ENCODE results near the gene TSC1.
A peak's percentile ranks its signal among the peaks of the same experiment; 100 is the strongest.

Gene TSC1

GRCh38 chr9:132943651-132944293, 644 bp downstream of the TSC1 start:
- no peak for DNase-seq (ENCODE audit: low read depth in 1 of 2, low spot score in 1 of 2)

DNA sequence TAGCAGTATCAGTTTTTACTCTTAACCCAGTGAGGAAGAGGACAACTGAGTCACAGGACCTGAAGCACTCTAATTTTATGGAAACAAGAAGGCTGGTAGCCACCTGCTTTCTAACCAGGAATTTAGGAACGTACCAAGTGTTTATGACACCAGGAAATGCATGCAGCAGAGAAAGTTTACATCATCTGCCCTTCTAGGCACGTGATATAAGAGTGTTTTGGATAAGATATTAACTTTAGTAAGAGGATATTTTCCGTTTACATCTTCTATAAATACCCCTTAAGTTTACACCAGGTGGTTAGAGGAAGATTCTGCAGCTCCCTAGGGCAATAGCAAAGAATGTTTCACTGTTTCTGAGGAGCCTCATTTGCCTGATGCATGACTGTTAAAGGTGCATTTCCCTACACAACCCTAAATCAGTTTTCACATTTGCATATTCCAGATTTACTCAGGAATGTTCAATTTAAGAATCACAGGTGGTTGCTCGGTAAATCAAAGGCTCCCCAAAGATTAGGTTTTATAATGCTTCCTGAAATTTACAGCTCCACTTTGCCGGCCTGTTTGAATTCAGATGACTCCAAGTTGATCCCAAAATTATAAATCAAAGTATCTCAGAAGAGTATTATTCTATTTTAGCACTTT, 1.8 kb downstream of the TSC1 start:
- in situ Hi-C loops (cut with HindIII; ENCODE audit: low pct_unique_long_range_greater_than_20kb, low sequenced_read_pairs) = no loop called here
- no peak for DNase-seq (ENCODE audit: low read depth in 1 of 2, low spot score in 1 of 2)
- no peak for TF ChIP-seq JUND (IDR thresholded peaks at IDR 0.05; ENCODE audit: low read depth)

More at GRCh38 chr9:132943651-132944293, 644 bp downstream of the TSC1 start:
- in situ Hi-C loops (cut with HindIII; ENCODE audit: low pct_unique_long_range_greater_than_20kb, low sequenced_read_pairs) = no loop called here
- TF ChIP-seq JUND (IDR thresholded peaks at IDR 0.05; ENCODE audit: low read depth) = no peak

GRCh38 chr9:132939169-132939568, 5.2 kb downstream of the TSC1 start:
- DNase-seq (ENCODE audit: low read depth in 1 of 2, low spot score in 1 of 2) = no peak
- TF ChIP-seq JUND (IDR thresholded peaks at IDR 0.05; ENCODE audit: low read depth) = no peak
- in situ Hi-C loops (cut with HindIII; ENCODE audit: low pct_unique_long_range_greater_than_20kb, low sequenced_read_pairs) = no loop called here

DNA sequence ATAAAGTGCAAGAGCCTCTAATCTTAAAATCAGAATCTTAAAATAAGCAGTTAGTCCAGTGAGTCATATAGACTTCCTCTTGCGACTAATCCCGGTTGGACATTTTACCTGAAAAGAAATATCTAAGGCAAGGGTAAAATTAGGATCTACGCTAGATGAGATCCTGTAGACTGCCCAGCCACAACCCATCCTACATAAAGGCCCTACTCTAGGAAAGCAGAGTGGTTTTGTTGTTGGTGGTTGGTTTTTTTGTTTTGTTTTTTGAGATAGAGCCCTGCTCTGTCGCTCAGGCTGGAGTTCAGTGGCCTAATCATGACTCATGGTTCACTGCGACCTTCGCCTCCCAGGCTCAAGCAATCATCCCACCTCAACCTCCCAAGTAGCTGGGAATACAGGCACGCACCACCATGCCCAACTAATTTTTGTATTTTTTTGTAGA, 6.9 kb downstream of the TSC1 start:
- TF ChIP-seq JUND (IDR thresholded peaks at IDR 0.05; ENCODE audit: low read depth) = no peak
- in situ Hi-C loops (cut with HindIII; ENCODE audit: low pct_unique_long_range_greater_than_20kb, low sequenced_read_pairs) = no loop called here
- peak in 1 of 2 experiments; percentile 31 for DNase-seq (ENCODE audit: low read depth in 1 of 2, low spot score in 1 of 2)

GRCh38 chr9:132935026-132935425, 9.4 kb downstream of the TSC1 start:
- no peak for DNase-seq (ENCODE audit: low read depth in 1 of 2, low spot score in 1 of 2)
- in situ Hi-C loops (cut with HindIII; ENCODE audit: low pct_unique_long_range_greater_than_20kb, low sequenced_read_pairs) = no loop called here
- no peak for TF ChIP-seq JUND (IDR thresholded peaks at IDR 0.05; ENCODE audit: low read depth)

DNA sequence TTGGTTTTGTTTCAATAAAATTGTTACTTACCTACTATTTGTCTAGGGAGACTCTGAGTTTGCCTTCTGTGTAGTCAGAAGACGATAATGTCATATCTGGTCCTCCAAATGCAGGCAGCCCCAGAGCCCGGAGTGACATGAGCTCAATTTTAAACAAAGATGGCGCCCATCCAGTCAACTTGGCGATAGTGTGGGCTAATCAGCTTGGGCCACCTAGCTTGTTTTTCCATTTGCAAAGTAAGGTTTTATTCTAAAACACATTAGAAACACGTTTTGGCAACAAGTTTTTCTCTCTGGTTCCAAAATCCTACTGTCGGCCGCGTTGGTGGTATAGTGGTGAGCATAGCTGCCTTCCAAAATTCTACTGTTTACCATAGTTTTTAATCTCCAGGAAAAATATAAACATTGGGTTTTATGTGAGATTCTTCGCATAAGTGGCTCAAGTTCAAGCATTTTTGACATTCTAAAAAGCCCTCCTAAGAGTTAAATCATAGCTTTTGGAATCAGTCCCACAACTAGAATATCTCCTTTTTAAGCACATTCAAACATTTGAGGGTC, 13.2 kb downstream of the TSC1 start:
- DNase-seq (ENCODE audit: low read depth in 1 of 2, low spot score in 1 of 2) = no peak
- no peak for TF ChIP-seq JUND (IDR thresholded peaks at IDR 0.05; ENCODE audit: low read depth)
- in situ Hi-C loops (cut with HindIII; ENCODE audit: low pct_unique_long_range_greater_than_20kb, low sequenced_read_pairs) = no loop called here

- TF ChIP-seq JUND (IDR thresholded peaks at IDR 0.05; ENCODE audit: low read depth) = no peak
- DNase-seq (ENCODE audit: low read depth in 1 of 2, low spot score in 1 of 2) = no peak
- in situ Hi-C loops (cut with HindIII; ENCODE audit: low pct_unique_long_range_greater_than_20kb, low sequenced_read_pairs) = no loop called here
Observed at GRCh38 chr9:132927704-132928103, 16.7 kb downstream of the TSC1 start.

DNA sequence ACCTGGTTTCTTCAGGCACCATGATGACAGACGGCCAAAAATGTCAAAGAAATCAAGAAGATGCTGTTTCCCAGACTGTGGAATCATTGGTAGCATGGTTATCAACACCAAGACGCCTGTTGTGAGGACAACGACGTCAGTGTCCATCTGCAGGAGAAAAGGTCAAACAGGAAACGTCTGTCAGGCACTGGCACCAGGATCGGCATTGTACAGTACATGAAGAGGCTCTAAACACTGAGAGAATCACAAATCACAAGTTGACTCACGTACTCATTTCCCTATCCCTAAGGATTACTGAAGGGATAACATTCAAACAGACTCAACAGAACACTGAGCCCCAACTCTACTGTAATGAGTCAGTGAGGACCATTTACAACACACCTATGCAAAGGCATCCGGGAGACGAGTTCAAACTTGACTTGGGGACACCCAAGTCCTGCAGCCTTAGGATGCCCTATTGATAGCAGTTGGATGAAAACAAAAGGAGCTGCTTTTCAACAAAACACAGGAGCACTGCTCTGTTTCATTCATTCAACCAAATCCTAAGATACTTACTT, 21.0 kb downstream of the TSC1 start:
- TF ChIP-seq JUND (IDR thresholded peaks at IDR 0.05; ENCODE audit: low read depth) = no peak
- no peak for DNase-seq (ENCODE audit: low read depth in 1 of 2, low spot score in 1 of 2)
- in situ Hi-C loops (cut with HindIII; ENCODE audit: low pct_unique_long_range_greater_than_20kb, low sequenced_read_pairs) = no loop called here

DNA sequence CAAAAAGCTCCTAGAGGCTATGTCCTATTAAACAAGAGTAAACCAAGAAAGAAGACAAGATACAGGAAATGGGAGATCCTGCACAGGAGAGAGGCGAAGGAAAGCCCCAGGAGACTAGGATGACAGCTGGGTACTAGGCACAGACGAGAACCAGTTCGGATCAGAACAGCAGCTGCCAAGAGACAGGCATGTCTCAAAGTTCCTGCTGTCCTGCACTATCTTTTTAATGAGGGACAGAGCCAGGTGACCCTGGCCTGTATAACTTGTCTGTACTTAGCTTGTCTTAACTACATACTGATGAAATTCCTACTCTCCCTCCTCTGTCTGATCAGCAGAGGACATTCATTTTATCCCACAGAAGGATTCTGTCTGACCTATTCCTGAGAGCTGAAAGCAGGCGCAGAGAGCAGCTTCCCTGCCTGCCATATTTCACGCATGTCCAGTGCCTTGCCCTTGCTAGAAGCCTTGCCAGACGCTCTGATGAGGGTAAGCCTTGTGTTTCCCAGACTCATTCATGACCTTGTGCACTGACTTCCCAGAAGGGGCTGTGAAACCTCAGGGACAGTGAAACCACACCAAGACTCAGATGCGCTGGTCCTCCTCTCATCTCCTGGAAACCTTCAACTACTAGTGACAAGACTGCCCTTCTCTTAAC, 24.7 kb downstream of the TSC1 start:
- DNase-seq (ENCODE audit: low read depth in 1 of 2, low spot score in 1 of 2) = no peak
- no peak for TF ChIP-seq JUND (IDR thresholded peaks at IDR 0.05; ENCODE audit: low read depth)
- in situ Hi-C loops (cut with HindIII; ENCODE audit: low pct_unique_long_range_greater_than_20kb, low sequenced_read_pairs) = no loop called here

DNA sequence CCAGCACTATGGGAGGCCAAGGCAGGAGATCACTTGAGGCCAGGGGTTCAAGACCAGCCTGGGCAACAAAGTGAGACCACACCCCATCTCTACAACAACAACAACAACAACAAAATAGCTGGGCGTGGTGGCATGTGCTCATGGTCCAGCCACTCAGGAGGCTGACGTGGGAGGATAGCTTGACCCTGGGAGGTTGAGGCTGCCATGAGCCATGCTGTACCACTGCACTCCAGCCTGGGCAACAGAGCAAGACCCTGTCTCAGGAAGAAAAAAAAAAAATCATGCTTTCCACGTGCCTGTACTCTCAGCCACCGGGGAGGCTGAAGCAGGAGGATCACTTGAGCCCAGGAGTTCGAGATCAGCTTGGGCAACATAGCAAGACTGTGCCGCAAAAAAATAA, 29.5 kb downstream of the TSC1 start:
- TF ChIP-seq JUND (IDR thresholded peaks at IDR 0.05; ENCODE audit: low read depth) = no peak
- in situ Hi-C loops (cut with HindIII; ENCODE audit: low pct_unique_long_range_greater_than_20kb, low sequenced_read_pairs) = no loop called here
- no peak for DNase-seq (ENCODE audit: low read depth in 1 of 2, low spot score in 1 of 2)

GRCh38 chr9:132912131-132912530, 32.3 kb downstream of the TSC1 start:
- no peak for TF ChIP-seq JUND (IDR thresholded peaks at IDR 0.05; ENCODE audit: low read depth)
- no peak for DNase-seq (ENCODE audit: low read depth in 1 of 2, low spot score in 1 of 2)
- in situ Hi-C loops (cut with HindIII; ENCODE audit: low pct_unique_long_range_greater_than_20kb, low sequenced_read_pairs) = no loop called here

DNA sequence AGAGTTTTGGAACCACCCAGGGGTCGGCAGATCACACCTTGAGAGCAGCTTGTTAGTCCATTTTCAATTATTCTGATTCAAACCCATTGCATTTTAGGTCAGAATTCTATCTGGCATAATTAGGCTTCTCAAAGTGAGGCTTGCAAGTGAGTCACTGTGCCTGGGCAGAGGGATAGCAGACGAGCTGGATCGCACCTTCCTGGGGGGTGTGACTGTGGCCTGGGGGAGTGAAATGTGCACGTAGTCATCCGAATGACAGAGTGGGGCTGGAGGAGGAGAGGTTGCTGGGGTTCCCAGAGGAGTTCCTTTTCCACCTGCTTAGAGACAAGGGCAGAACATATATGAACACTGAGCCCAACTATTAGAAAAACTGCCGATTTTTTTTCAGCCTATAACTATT, 34.0 kb downstream of the TSC1 start:
- DNase-seq (ENCODE audit: low read depth in 1 of 2, low spot score in 1 of 2) = no peak
- TF ChIP-seq JUND (IDR thresholded peaks at IDR 0.05; ENCODE audit: low read depth) = no peak
- in situ Hi-C loops (cut with HindIII; ENCODE audit: low pct_unique_long_range_greater_than_20kb, low sequenced_read_pairs) = no loop called here

- DNase-seq (ENCODE audit: low read depth in 1 of 2, low spot score in 1 of 2) = no peak
Observed at GRCh38 chr9:132909311-132909710, 35.1 kb downstream of the TSC1 start.

More at GRCh38 chr9:132909311-132909710, 35.1 kb downstream of the TSC1 start:
- TF ChIP-seq JUND (IDR thresholded peaks at IDR 0.05; ENCODE audit: low read depth) = no peak
- in situ Hi-C loops (cut with HindIII; ENCODE audit: low pct_unique_long_range_greater_than_20kb, low sequenced_read_pairs) = no loop called here
